Measurements from ENCODE around the gene DDX51.

DDX51 gene

DNA sequence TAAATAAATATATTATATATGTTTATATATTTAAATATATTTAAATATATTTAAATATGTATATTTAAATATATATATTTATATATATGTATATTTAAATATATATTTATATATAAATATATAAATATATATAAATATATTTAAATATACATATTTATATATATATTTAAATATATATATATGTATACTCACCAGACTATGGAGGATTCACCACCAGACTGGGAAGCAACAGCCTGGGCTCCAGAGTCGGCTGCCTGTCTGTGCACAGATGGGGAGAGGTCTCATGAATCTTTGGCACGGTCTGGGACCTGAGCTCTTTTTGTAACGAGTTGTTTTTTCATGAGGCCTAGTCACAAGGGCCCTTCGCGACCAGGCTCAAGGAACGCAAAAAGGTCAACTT lies 21.5 kb upstream of the DDX51 start:
- DNase-seq (ENCODE audit: extremely low read depth, low read depth): no peak
- no peak for TF ChIP-seq CTCF (IDR thresholded peaks at IDR 0.05; ENCODE audit: low read depth, low read length, missing control alignments)
- no peak overlapping the region for H3K4me3 ChIP-seq (replicated peaks; ENCODE audit: low read depth, low read length)

DNA sequence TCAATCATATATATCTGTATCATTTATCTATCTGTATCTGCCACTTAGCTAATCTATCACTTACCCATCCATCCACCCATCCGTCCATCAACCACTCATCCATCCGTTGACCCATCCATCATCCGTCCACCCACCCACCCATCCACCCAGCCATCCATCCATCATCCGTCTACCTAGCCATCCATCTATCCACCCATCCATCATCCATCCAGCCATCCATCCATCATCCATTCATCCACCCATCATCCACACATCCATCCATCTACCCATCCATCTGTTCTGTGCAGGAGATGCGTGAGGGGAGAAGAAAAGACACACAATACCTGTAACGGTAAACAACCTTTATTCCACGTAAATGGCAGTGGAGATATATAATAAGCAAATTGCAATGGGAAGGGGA lies 20.3 kb upstream of the DDX51 start:
- H3K4me3 ChIP-seq (replicated peaks; ENCODE audit: low read depth, low read length): no peak overlapping the region
- DNase-seq (ENCODE audit: extremely low read depth, low read depth): no peak
- TF ChIP-seq CTCF (IDR thresholded peaks at IDR 0.05; ENCODE audit: low read depth, low read length, missing control alignments): no peak

- H3K4me3 ChIP-seq (replicated peaks; ENCODE audit: low read depth, low read length): no peak overlapping the region
- no peak for DNase-seq (ENCODE audit: extremely low read depth, low read depth)
- TF ChIP-seq CTCF (IDR thresholded peaks at IDR 0.05; ENCODE audit: low read depth, low read length, missing control alignments): no peak
Measured at GRCh38 chr12:132163911-132164288, 19.8 kb upstream of the DDX51 start.

DNA sequence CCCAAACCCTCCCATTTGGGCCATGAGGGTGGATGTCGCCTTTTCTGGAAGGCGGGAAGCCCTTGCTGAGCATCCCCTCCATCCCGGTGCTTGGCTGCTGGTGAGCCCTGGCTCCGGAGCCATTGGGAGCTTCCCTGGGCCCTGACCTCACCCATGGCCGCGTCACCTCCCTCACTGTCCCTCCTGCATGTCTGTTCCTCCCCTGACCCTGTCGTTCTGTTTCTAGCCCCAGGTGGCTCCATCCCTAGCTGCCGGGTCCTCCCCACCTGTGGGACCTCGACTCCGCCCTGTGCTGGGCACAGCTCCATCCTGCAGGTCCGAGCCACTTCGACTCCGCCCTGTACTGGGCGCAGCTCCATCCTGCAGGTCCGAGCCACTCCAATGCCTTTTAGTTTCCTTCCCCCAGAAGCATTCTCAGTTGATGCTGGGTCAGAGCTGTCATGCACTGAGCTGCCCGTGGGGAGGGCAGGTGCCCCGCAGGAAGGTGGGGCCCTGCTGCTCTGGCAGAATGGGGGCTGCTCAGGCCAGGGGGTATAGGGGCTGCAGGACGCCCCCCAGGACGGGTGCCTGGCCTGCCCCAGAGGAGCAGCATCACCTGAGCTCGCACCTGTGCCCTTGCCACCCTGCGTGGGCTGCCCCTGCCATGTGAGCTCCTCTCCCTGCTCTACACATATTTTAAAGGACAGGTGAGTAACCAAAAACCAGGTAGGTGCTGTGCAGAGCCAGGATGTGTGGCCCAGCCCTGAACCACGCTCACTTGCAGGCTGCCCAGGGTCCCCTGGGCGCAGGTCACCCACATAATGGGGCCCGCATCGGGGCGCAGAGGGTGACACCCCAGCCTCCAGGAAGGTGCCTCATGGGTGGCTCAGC lies 19.2 kb upstream of the DDX51 start:
- TF ChIP-seq CTCF (IDR thresholded peaks at IDR 0.05; ENCODE audit: low read depth, low read length, missing control alignments): no peak
- H3K4me3 ChIP-seq (replicated peaks; ENCODE audit: low read depth, low read length): no peak overlapping the region
- no peak for DNase-seq (ENCODE audit: extremely low read depth, low read depth)

- no peak for DNase-seq (ENCODE audit: extremely low read depth, low read depth)
- TF ChIP-seq CTCF (IDR thresholded peaks at IDR 0.05; ENCODE audit: low read depth, low read length, missing control alignments): no peak
- H3K4me3 ChIP-seq (replicated peaks; ENCODE audit: low read depth, low read length): no peak overlapping the region
Measured at GRCh38 chr12:132162508-132163031, 18.5 kb upstream of the DDX51 start.

DNA sequence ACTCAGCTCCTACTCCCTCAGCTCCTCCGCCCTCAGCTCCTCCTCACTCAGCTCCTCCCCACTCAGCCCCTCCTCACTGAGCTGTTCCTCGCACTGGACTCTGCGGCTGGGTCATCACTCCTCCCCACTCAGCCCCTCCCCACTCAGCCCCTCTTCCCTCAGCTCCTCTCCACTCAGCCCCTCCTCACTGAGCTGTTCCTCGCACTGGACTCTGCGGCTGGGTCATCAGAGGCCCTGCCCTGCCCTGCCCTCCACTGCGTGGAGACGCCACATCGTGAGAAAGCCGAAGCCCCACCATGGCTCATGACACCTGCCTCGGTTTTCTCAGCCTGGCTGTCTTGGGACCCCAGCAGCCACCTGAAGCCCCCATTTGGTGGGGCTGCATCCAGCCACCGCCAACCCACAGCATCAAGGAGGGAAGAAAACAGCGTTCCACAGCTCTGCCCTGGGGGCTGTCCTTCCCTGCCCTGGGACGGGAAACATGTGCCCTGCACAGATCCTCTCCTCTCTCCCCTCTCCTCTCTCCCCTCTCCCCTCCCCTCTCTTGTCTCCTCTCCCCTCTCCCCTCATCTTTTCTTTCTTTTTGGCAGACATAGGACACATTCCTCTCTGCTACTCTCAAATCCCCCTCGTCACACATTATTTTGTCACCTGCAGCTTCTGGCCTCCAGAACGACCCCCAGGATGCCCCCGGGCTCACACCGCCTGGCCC lies 17.8 kb upstream of the DDX51 start:
- no peak overlapping the region for H3K4me3 ChIP-seq (replicated peaks; ENCODE audit: low read depth, low read length)
- DNase-seq (ENCODE audit: extremely low read depth, low read depth): no peak
- TF ChIP-seq CTCF (IDR thresholded peaks at IDR 0.05; ENCODE audit: low read depth, low read length, missing control alignments): no peak
